Endothelial cell of umbilical vein (primary cell): ENCODE results near the gene RASA4. TPM values are rescaled to one million over a fixed set of nuclear protein-coding genes. Genes with fewer than 3 reads are reported as not detected.
"Not testable (repeated sequence)": the region's sequence is repeated elsewhere in the genome, so short reads cannot be mapped to it uniquely, and the experiment has no call there.

Experiments
- BruUV-seq: library from RNA; stranded (reverse); fragments of 400-500 nt; replicated peaks from 2 replicates; lab custom pipeline; 2021; lab: Mats Ljungman, UMichigan
- CTCF ChIA-PET: fragments of 300-600, 350-600 bp; sonication (Branson Sonifier 250); formaldehyde crosslinking; loops from one replicate; lab custom pipeline; 2021; ENCODE audit warnings: antibody characterized with exemption, inconsistent platforms; lab: Charles Lee
- POLR2A ChIA-PET: fragments of 300-600, 350-600 bp; sonication (Branson Sonifier 250); formaldehyde crosslinking; loops from one replicate; lab custom pipeline; 2021; ENCODE audit warnings: antibody characterized with exemption, inconsistent platforms; lab: Charles Lee
- DNase-seq: peaks from one replicate; pipeline ENCODE4 v3.0.0-alpha.2; 2011; ENCODE audit warnings: low read depth, low spot score
- FAIRE-seq: peaks from 2 replicates; lab custom pipeline; 2011; peaks lifted over from hg19 to GRCh38; lab: Jason Lieb, UNC
- H2AFZ ChIP-seq: 2 replicates; pipeline ENCODE4 v1.6.0; 2012; ENCODE audit warnings: low read depth, low read length, control low read depth, inconsistent platforms
- H3K27ac ChIP-seq: 2 replicates; pipeline ENCODE4 v1.5.1; 2011; ENCODE audit warnings: low read depth, mild to moderate bottlenecking, control low read depth, low read length, moderate library complexity; ENCODE audit not compliant: insufficient read depth
- H3K27me3 ChIP-seq, 2 experiments: 2 replicates each; pipeline versions ENCODE4 v1.6.0 to v1.6.1; 2011; ENCODE audit warnings: low read length in 2 of 2, mixed read lengths in 1 of 2; ENCODE audit not compliant: control insufficient read depth in 2 of 2, insufficient read depth in 2 of 2
- H3K36me3 ChIP-seq, 2 experiments: 2 replicates in 1 of 2; 3 replicates in 1 of 2; pipeline ENCODE4 v1.5.1; 2011; ENCODE audit warnings: low read length in 2 of 2, mild to moderate bottlenecking in 1 of 2, moderate library complexity in 1 of 2; ENCODE audit not compliant: control insufficient read depth in 2 of 2, insufficient read depth in 2 of 2; ENCODE audit errors: extremely low read depth in 1 of 2
- H3K4me1 ChIP-seq: 3 replicates; pipeline ENCODE4 v1.5.1; 2011; ENCODE audit warnings: mild to moderate bottlenecking, low read length; ENCODE audit not compliant: control insufficient read depth, insufficient read depth; ENCODE audit errors: extremely low read depth
- H3K4me2 ChIP-seq: 2 replicates; pipeline ENCODE4 v1.6.1; 2011; ENCODE audit warnings: low read length, control low read depth, mixed read lengths; ENCODE audit not compliant: insufficient read depth
- H3K4me3 ChIP-seq, 3 experiments: fragments of 200-600 bp in 1 of 3; sonication (generic), shearing (Covaris generic) in 1 of 3; replicated peaks in 1 of 3; 2 replicates each; pipeline ENCODE4 v1.5.1; 2011 to 2016; ENCODE audit warnings: control low read depth in 3 of 3, low read length in 3 of 3, mild to moderate bottlenecking in 2 of 3, inconsistent platforms in 1 of 3, low read depth in 1 of 3, moderate library complexity in 1 of 3; ENCODE audit not compliant: insufficient read depth in 1 of 3
- H3K79me2 ChIP-seq: 2 replicates; pipeline ENCODE4 v1.6.0; 2012; ENCODE audit warnings: low read length, inconsistent platforms; ENCODE audit not compliant: control insufficient read depth, insufficient read depth
- H3K9ac ChIP-seq: replicated peaks from 2 replicates; pipeline ENCODE3; 2011; ENCODE audit warnings: low read length, control low read depth; ENCODE audit not compliant: insufficient read depth; ENCODE audit errors: extremely low read depth
- H3K9me1 ChIP-seq: replicated peaks from 3 replicates; pipeline ENCODE4 v1.6.0; 2011; ENCODE audit warnings: mild to moderate bottlenecking, low read length; ENCODE audit not compliant: control insufficient read depth, insufficient read depth; ENCODE audit errors: extremely low read depth
- H3K9me3 ChIP-seq: replicated peaks from 2 replicates; pipeline ENCODE4 v1.5.1; 2012; ENCODE audit warnings: low read length, inconsistent platforms; ENCODE audit not compliant: control insufficient read depth, insufficient read depth
- H4K20me1 ChIP-seq: replicated peaks from 2 replicates; pipeline ENCODE3; 2011; ENCODE audit warnings: mild to moderate bottlenecking, low read length; ENCODE audit not compliant: control insufficient read depth, insufficient read depth; ENCODE audit errors: extremely low read depth
- dilution Hi-C: fragments of 300-500 bp; cut with MboI; formaldehyde crosslinking; loops from one replicate; pipeline ENCODE4 v1.15.0; 2019; ENCODE audit warnings: low sequenced_read_pairs; ENCODE audit not compliant: extremely low pct_ligation_motif_present
- intact Hi-C: fragments of 100-400 bp; cut with micrococcal nuclease; formaldehyde crosslinking; loops from one replicate; pipeline ENCODE4 v1.10.0; 2022
- polyA plus RNA-seq, 4 experiments: library from polyadenylated mRNA; depleted of rRNA in 3 of 4; stranded (reverse) in 3 of 4; unstranded in 1 of 4; fragments of >200 nt; gene quantifications; 2 replicates each; pipeline versions ENCODE4 v1.2.1 to v1.2.3, GENCODE V29; 2011 to 2012; ENCODE audit warnings: missing spikeins in 1 of 4
- total RNA-seq: library from RNA; stranded (reverse); gene quantifications from 2 replicates; pipeline ENCODE4 v1.2.3, GENCODE V29; 2021

RASA4 gene
- total and polyA plus RNA-seq, 2 donors (not counting 3 experiments of a cell fraction or from before 2014, with no cell fraction given), result 11.6 to 20.1 TPM

GRCh38 chr7:102618122-102618521 lies 1.6 kb upstream of the RASA4 start:
- intact Hi-C loops, H3K9ac ChIP-seq, H4K20me1 ChIP-seq, POLR2A ChIA-PET, H3K4me3 ChIP-seq, H2AFZ ChIP-seq, H3K27ac ChIP-seq, DNase-seq, CTCF ChIA-PET, H3K36me3 ChIP-seq, FAIRE-seq, dilution Hi-C loops, H3K9me3 ChIP-seq, BruUV-seq, H3K79me2 ChIP-seq, H3K4me2 ChIP-seq, H3K27me3 ChIP-seq, H3K4me1 ChIP-seq, H3K9me1 ChIP-seq: not testable (repeated sequence)

GRCh38 chr7:102615930-102616329 lies 626 bp downstream of the RASA4 start:
- H2AFZ ChIP-seq, DNase-seq, FAIRE-seq, CTCF ChIA-PET, H3K4me3 ChIP-seq, BruUV-seq, dilution Hi-C loops, intact Hi-C loops, H3K4me2 ChIP-seq, POLR2A ChIA-PET, H3K79me2 ChIP-seq, H3K36me3 ChIP-seq, H3K9me3 ChIP-seq, H3K9ac ChIP-seq, H3K27me3 ChIP-seq, H3K9me1 ChIP-seq, H3K27ac ChIP-seq, H4K20me1 ChIP-seq, H3K4me1 ChIP-seq: not testable (repeated sequence)

- H3K36me3 ChIP-seq, H3K4me3 ChIP-seq, H3K27ac ChIP-seq, H3K4me2 ChIP-seq, CTCF ChIA-PET, POLR2A ChIA-PET, H2AFZ ChIP-seq, H3K4me1 ChIP-seq, H3K79me2 ChIP-seq, intact Hi-C loops, DNase-seq, H3K9me1 ChIP-seq, dilution Hi-C loops, H3K9me3 ChIP-seq, H3K27me3 ChIP-seq, BruUV-seq, H4K20me1 ChIP-seq, H3K9ac ChIP-seq, FAIRE-seq: not testable (repeated sequence)
Observed at GRCh38 chr7:102614873-102615272, 1.7 kb downstream of the RASA4 start.

- H3K4me3 ChIP-seq, CTCF ChIA-PET, H3K9ac ChIP-seq, H3K27ac ChIP-seq, H3K9me1 ChIP-seq, POLR2A ChIA-PET, H3K36me3 ChIP-seq, H2AFZ ChIP-seq, H3K27me3 ChIP-seq, H3K79me2 ChIP-seq, H3K9me3 ChIP-seq, BruUV-seq, intact Hi-C loops, H3K4me1 ChIP-seq, H4K20me1 ChIP-seq, DNase-seq, H3K4me2 ChIP-seq, dilution Hi-C loops: not testable (repeated sequence)
- FAIRE-seq, result peak; percentile 84
Observed at GRCh38 chr7:102614346-102614697, 2.2 kb downstream of the RASA4 start.
